ENCODE measurements around the gene HEPN1. TPM values are rescaled to one million over a fixed set of nuclear protein-coding genes. Genes with fewer than 3 reads are reported as not detected.
A peak's percentile ranks its signal among the peaks of the same experiment; 100 is the strongest.
"Not testable (repeated sequence)": the region's sequence is repeated elsewhere in the genome, so short reads cannot be mapped to it uniquely, and the experiment has no call there.

Gene HEPN1
- total RNA-seq, 2 experiments from 2014 or later, result not detected

DNA sequence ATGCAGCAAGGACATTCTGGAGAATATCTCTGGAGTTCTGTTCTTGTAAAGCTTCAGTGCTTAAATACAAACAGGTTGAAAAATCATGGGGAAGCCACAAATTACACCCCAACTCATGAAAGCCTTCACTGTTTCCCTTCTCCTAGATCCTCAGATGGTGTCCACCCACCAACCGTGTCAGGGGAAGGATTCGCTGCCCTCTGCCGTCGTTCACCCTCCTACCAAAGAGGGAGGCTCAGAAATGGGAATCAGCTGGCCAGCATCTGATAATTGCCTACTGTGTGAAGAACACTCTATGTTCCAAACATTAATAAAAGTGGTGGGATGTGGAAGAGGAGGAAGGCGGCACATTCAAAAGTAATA, 24.2 kb downstream of the HEPN1 start:
- Mint-ChIP-seq H3K36me3 (ENCODE audit: low read depth) (peaks cover 8% of the 10 kb centered on the region), H3K27me3 (peaks cover 5% of the 10 kb centered on the region), H3K4me3 (no peak overlapping the region), H3K4me1 (peaks cover 6% of the 10 kb centered on the region), H3K27ac (no peak overlapping the region), H3K9me3 (peaks cover 2% of the 10 kb centered on the region)
- DNase-seq, result no peak
- ChIA-PET POLR2A (interaction anchor here (1.5 kb wide), 1 partner anchor 11 kb away, joined by 5 read pairs; the partner anchor contains the start of gene CCDC15), CTCF (interaction anchor here (0.7 to 2.3 kb wide), 2 partner anchors 16 to 46 kb away, joined by 3 to 5 read pairs; partner anchors contain the start of gene ROBO4)

DNA sequence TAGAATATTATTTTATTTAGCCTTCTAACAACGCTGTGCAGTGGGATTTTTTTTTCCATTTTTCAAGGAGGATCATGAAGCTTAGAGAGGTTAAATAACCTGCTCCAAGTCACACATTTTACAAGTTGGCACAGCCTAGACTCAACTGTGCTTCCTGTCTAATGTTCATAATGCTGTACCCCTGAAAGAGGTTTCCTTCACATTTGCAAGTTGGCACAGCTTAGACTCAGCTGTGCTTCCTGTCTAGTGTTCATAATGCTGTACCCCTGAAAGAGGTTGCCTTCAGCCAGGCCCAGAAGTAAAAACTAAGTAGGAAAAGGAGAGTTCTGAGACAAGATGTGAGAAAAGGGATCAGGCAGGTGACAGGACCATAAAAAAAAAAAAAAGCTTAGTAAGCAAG, 24.7 kb downstream of the HEPN1 start:
- ChIA-PET POLR2A (interaction anchor here (0.6 to 1.5 kb wide), 2 partner anchors 11 to 80 kb away, joined by 3 to 5 read pairs; partner anchors contain the start of gene CCDC15), CTCF (interaction anchor here (0.7 to 2.3 kb wide), 4 partner anchors 14 to 67 kb away, joined by 3 to 5 read pairs (median 4); partner anchors contain the start of gene ROBO4)
- Mint-ChIP-seq H3K9me3 (peaks cover 7% of the 10 kb centered on the region), H3K27ac (peak overlapping the region; percentile 42), H3K4me3 (no peak overlapping the region), H3K27me3 (peaks cover 6% of the 10 kb centered on the region), H3K36me3 (ENCODE audit: low read depth) (peaks cover 13% of the 10 kb centered on the region), H3K4me1 (peaks cover 9% of the 10 kb centered on the region)
- no peak for DNase-seq

DNA sequence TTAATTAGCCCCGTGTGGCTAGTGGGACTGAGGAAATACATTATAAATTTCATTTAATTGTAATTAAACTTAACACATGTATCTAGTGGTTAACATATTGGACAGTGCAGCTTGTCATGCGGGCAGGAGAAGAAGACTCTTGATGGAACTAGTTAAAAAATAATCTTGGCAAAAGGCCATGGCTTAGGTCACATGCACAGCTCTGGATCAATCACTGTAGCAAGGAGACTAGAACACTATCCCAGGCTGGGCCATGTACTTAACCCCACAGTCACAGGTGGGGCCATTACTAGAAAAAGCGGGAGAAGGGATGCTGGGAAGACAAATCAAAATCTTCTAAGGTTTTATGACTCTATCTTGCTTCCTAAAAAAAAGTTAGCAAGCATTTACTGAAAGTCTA, 25.5 kb downstream of the HEPN1 start:
- Mint-ChIP-seq H3K4me3 (no peak overlapping the region), H3K4me1 (peaks cover 14% of the 10 kb centered on the region), H3K36me3 (ENCODE audit: low read depth) (peaks cover 19% of the 10 kb centered on the region), H3K27ac (no peak overlapping the region), H3K27me3 (peaks cover 6% of the 10 kb centered on the region), H3K9me3 (peaks cover 11% of the 10 kb centered on the region)
- DNase-seq, result no peak
- POLR2A ChIA-PET, result interaction anchor here (0.6 to 1.5 kb wide), 2 partner anchors 10 to 79 kb away, joined by 3 to 5 read pairs; partner anchors contain the start of gene CCDC15
- CTCF ChIA-PET, result interaction anchor here (0.8 to 2.3 kb wide), 3 partner anchors 13 to 68 kb away, joined by 3 to 5 read pairs (median 4); no protein-coding TSS in a partner anchor

DNA sequence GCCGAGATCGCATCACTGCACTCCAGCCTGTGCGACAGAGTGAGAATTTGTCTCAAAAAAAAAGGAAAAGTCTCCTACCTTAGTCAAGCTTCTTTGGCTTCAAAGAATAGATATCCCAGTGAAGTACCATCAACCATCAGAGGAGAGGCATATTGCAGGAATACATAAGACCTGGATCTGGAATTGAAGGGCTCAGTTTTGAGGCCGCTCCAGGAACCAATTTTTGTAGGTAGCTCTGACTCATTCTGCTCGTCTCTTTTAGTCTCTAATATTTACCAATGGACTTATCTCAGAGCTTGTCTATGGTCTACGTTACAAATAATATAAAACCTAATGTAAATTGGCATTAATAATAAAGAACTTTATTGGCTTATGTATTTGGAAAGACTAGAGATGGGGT, 26.8 kb downstream of the HEPN1 start:
- DNase-seq, result no peak
- POLR2A ChIA-PET, result no interaction called here
- CTCF ChIA-PET, result interaction anchor here (1.3 to 1.4 kb wide), 2 partner anchors 70 to 145 kb away, joined by 3 to 5 read pairs; partner anchors contain the start of gene MSANTD2

GRCh38 chr11:124946735-124947141, 27.7 kb downstream of the HEPN1 start:
- ChIA-PET POLR2A (no interaction called here), CTCF (interaction anchor here (0.7 kb wide), 1 partner anchor 25 kb away, joined by 3 read pairs; no protein-coding TSS in a partner anchor)
- Mint-ChIP-seq H3K9me3 (peaks cover 11% of the 10 kb centered on the region), H3K27ac (no peak overlapping the region), H3K4me3 (no peak overlapping the region), H3K27me3 (peaks cover 3% of the 10 kb centered on the region), H3K36me3 (ENCODE audit: low read depth) (peaks cover 19% of the 10 kb centered on the region), H3K4me1 (peaks cover 15% of the 10 kb centered on the region)
- DNase-seq, result no peak

More for the DNA sequence above, 26.8 kb downstream of the HEPN1 start:
- H3K4me3 Mint-ChIP-seq, result no peak overlapping the region
- H3K9me3 Mint-ChIP-seq, result peaks cover 11% of the 10 kb centered on the region
- H3K36me3 Mint-ChIP-seq (ENCODE audit: low read depth), result peaks cover 19% of the 10 kb centered on the region
- H3K4me1 Mint-ChIP-seq, result peaks cover 15% of the 10 kb centered on the region
- peaks cover 3% of the 10 kb centered on the region for H3K27me3 Mint-ChIP-seq
- no peak overlapping the region for H3K27ac Mint-ChIP-seq

DNA sequence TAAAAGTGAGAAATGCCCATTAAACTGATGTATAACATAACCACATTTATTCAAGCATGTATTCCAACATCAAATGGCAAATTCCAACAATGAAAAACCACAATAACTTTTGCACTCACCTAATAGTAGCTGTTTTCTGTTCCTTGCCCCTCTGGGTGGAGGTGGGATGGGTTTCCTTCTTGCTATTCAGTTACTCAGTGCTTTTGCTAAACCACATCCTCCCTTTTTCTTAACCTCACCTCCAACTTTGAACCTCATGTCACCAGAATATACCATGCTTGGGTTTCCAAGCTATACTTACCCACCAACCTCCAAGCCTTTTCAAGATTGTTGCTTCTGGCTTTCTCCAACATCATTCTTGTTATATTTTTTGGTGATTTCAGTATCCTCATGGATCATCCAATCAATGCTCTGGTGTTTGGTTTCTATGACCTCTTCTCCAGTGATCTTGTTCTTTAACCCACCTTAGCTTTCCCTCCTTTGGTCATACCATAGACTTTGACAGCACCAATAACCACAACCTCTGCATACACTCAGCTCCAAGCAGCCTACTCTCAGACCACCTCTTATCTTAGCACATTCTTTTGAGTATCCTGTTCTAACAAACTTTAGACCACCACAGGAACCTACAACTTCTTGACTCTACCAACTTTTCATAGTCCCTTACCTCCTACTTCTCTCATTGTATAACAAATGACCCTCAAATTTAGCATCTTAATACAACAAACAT, 31.7 kb downstream of the HEPN1 start:
- Mint-ChIP-seq H3K9me3 (peaks cover 11% of the 10 kb centered on the region), H3K27me3 (peaks cover 1% of the 10 kb centered on the region), H3K4me3 (no peak overlapping the region), H3K27ac (no peak overlapping the region), H3K36me3 (ENCODE audit: low read depth) (peaks cover 24% of the 10 kb centered on the region), H3K4me1 (peaks cover 16% of the 10 kb centered on the region)
- ChIA-PET CTCF (interaction anchor here (1.4 to 2.6 kb wide), 4 partner anchors 20 to 191 kb away, joined by 4 to 20 read pairs (median 6); no protein-coding TSS in a partner anchor), POLR2A (interaction anchor here (0.8 to 1.8 kb wide), 9 partner anchors 9 to 937 kb away, joined by 3 to 10 read pairs (median 4); partner anchors contain the start of genes HYLS1, MSANTD2 and TMEM218)
- peak; percentile 49 for DNase-seq

DNA sequence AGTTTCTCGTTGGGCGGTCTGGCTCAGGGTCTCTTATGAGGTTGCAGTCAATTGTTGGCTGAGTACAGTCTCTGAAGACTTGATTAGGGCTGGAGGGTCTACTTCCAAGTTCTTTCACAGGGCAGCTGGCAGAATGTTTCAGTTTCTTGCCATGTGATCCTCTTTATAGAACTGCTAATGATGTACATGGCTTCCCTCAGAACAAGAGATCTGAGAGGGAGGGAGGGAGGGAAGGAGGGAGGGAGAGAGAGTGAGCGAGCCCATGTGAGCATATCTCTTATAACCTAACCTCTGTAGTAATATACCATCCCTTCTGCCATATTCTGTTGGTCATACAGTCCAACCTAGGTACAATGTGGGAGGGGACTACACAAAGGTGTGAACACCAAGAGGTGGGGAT, 32.3 kb downstream of the HEPN1 start:
- H3K27ac Mint-ChIP-seq, result no peak overlapping the region
- ChIA-PET CTCF (interaction anchor here (1.4 to 2.6 kb wide), 2 partner anchors 75 to 191 kb away, joined by 5 to 20 read pairs; no protein-coding TSS in a partner anchor), POLR2A (interaction anchor here (1.1 to 1.8 kb wide), 7 partner anchors 9 to 936 kb away, joined by 3 to 10 read pairs (median 5); partner anchors contain the start of genes HYLS1, MSANTD2 and TMEM218)
- peaks cover 1% of the 10 kb centered on the region for H3K27me3 Mint-ChIP-seq
- H3K4me1 Mint-ChIP-seq, result peaks cover 19% of the 10 kb centered on the region
- H3K36me3 Mint-ChIP-seq (ENCODE audit: low read depth), result peaks cover 29% of the 10 kb centered on the region
- peaks cover 11% of the 10 kb centered on the region for H3K9me3 Mint-ChIP-seq
- H3K4me3 Mint-ChIP-seq, result no peak overlapping the region
- no peak for DNase-seq

- no peaks in the 10 kb centered on the region for H3K27me3 Mint-ChIP-seq
- H3K27ac Mint-ChIP-seq, result no peak within 1 kb of the TSS
- H3K4me3 Mint-ChIP-seq, result no peak within 1 kb of the TSS
- peaks cover 4% of the 10 kb centered on the region for H3K9me3 Mint-ChIP-seq
- DNase-seq, result peak; percentile 97
- POLR2A ChIA-PET, result interaction anchor here (0.6 to 2.1 kb wide), 17 partner anchors 10 to 934 kb away, joined by 3 to 15 read pairs (median 4); partner anchors contain the start of genes HYLS1 and TMEM218
- peaks cover 26% of the 10 kb centered on the region for H3K36me3 Mint-ChIP-seq (ENCODE audit: low read depth)
- CTCF ChIA-PET, result interaction anchor here (0.6 to 3.3 kb wide), 11 partner anchors 12 to 499 kb away, joined by 3 to 17 read pairs (median 3); partner anchors contain the start of gene TMEM218
- H3K4me1 Mint-ChIP-seq, result peaks cover 20% of the 10 kb centered on the region
Measured at GRCh38 chr11:124953753-124954589, 34.9 kb downstream of the HEPN1 start, which contains the start of gene CCDC15. CCDC15 (plus strand) TSS chr11:124954202; CDS start chr11:124954733, 531 bp downstream.

DNA sequence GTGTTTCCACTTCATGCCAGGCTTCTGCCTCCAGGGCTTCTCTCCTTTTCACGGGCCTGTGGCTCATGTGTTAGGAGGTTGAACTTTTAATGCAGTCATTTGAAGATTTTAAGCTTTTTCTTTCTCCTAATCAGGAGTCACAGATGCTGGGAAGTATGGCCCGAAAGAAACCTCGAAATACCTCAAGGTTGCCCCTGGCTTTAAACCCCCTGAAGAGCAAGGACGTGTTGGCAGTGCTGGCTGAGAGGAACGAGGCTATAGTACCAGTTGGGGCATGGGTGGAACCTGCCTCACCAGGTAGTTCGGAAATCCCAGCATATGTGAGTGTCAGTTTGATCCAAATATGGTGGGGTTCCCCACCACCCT, 35.5 kb downstream of the HEPN1 start:
- ChIA-PET CTCF (interaction anchor here (0.6 to 3.3 kb wide), 6 partner anchors 78 to 475 kb away, joined by 3 to 17 read pairs (median 3); no protein-coding TSS in a partner anchor), POLR2A (interaction anchor here (0.6 to 2.1 kb wide), 10 partner anchors 11 to 933 kb away, joined by 3 to 15 read pairs (median 5); partner anchors contain the start of genes HYLS1 and TMEM218)
- Mint-ChIP-seq H3K4me3 (no peak overlapping the region), H3K9me3 (no peaks in the 10 kb centered on the region), H3K4me1 (peaks cover 15% of the 10 kb centered on the region), H3K36me3 (ENCODE audit: low read depth) (peaks cover 21% of the 10 kb centered on the region), H3K27ac (no peak overlapping the region), H3K27me3 (no peaks in the 10 kb centered on the region)
- DNase-seq, result no peak

DNA sequence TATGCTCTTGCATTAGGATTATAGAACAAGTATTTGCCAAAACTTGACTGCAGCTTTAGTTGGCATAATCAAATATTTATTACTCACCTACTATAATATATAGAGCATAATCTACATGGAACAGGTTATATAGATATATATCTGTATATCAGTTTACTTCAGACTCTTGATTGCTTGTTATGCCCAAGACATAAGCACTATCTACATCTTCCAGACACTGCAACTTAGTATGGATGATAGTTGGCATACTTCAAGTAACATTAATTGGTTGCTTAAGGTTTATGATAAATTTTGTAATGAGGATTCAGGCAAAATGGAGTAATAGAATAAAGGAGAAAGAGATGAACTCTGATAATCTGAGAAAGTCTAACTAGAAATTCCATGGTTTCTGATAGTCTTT, 36.0 kb downstream of the HEPN1 start:
- CTCF ChIA-PET, result interaction anchor here (0.6 to 4.8 kb wide), 5 partner anchors 79 to 403 kb away, joined by 3 to 22 read pairs (median 11); no protein-coding TSS in a partner anchor
- H3K27me3 Mint-ChIP-seq, result no peaks in the 10 kb centered on the region
- no peak for DNase-seq
- no peak overlapping the region for H3K27ac Mint-ChIP-seq
- no peaks in the 10 kb centered on the region for H3K9me3 Mint-ChIP-seq
- peaks cover 21% of the 10 kb centered on the region for H3K36me3 Mint-ChIP-seq (ENCODE audit: low read depth)
- POLR2A ChIA-PET, result interaction anchor here (0.6 to 2.1 kb wide), 6 partner anchors 11 to 208 kb away, joined by 3 to 6 read pairs (median 5); no protein-coding TSS in a partner anchor
- no peak overlapping the region for H3K4me3 Mint-ChIP-seq
- H3K4me1 Mint-ChIP-seq, result peaks cover 14% of the 10 kb centered on the region

DNA sequence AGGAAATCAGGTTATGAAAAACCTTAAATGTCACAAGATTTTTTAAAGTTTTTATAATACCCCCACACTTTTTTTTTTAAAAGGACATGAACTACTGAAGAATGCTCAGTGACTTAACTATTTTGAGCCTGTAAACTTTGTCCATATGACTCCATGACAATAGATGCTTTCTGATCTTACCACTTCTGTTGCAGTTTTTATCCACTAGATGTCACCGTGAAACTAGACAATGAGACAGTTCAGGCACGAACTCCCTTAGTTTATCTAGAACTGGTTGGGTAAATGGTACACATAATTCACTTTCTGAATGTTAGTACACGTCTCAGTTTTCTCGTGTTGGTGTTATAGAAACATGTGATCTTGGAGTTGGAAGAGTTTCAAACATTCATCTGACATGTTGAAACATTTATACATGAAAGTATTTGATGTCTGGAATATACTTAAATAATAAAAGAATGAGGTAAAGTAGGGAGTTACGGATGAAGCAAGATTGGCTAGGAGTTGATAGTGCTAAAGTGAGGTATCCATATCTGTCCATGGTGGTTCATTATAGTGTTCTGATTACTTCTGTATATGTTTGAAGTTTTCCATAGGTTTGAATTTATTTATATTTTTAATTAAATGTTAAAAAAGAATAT, 43.0 kb downstream of the HEPN1 start:
- peaks cover 26% of the 10 kb centered on the region for H3K36me3 Mint-ChIP-seq (ENCODE audit: low read depth)
- no peaks in the 10 kb centered on the region for H3K27me3 Mint-ChIP-seq
- POLR2A ChIA-PET, result no interaction called here
- no peak overlapping the region for H3K4me3 Mint-ChIP-seq
- no peak overlapping the region for H3K27ac Mint-ChIP-seq
- peaks cover 4% of the 10 kb centered on the region for H3K4me1 Mint-ChIP-seq
- H3K9me3 Mint-ChIP-seq, result no peaks in the 10 kb centered on the region
- DNase-seq, result no peak
- CTCF ChIA-PET, result interaction anchor here (1.2 to 1.8 kb wide), 2 partner anchors 162 to 386 kb away, joined by 3 to 7 read pairs; no protein-coding TSS in a partner anchor

- H3K27ac Mint-ChIP-seq, H3K4me1 Mint-ChIP-seq, POLR2A ChIA-PET, DNase-seq, H3K27me3 Mint-ChIP-seq, H3K9me3 Mint-ChIP-seq, H3K4me3 Mint-ChIP-seq: not testable (repeated sequence)
- peaks cover 13% of the 10 kb centered on the region for H3K36me3 Mint-ChIP-seq (ENCODE audit: low read depth)
- CTCF ChIA-PET, result interaction anchor here (1.3 kb wide), 1 partner anchor 173 kb away, joined by 6 read pairs; no protein-coding TSS in a partner anchor
Measured at GRCh38 chr11:124968197-124968596, 49.1 kb downstream of the HEPN1 start.
